HK-2 (cell line): ENCODE data around the gene RTEL1.
A peak's percentile ranks its signal among the peaks of the same experiment; 100 is the strongest.

Experiments
- DNase-seq: peaks from one replicate; pipeline ENCODE4 v3.0.0-alpha.2; 2018; ENCODE audit not compliant: unreplicated experiment

The RTEL1 gene

DNA sequence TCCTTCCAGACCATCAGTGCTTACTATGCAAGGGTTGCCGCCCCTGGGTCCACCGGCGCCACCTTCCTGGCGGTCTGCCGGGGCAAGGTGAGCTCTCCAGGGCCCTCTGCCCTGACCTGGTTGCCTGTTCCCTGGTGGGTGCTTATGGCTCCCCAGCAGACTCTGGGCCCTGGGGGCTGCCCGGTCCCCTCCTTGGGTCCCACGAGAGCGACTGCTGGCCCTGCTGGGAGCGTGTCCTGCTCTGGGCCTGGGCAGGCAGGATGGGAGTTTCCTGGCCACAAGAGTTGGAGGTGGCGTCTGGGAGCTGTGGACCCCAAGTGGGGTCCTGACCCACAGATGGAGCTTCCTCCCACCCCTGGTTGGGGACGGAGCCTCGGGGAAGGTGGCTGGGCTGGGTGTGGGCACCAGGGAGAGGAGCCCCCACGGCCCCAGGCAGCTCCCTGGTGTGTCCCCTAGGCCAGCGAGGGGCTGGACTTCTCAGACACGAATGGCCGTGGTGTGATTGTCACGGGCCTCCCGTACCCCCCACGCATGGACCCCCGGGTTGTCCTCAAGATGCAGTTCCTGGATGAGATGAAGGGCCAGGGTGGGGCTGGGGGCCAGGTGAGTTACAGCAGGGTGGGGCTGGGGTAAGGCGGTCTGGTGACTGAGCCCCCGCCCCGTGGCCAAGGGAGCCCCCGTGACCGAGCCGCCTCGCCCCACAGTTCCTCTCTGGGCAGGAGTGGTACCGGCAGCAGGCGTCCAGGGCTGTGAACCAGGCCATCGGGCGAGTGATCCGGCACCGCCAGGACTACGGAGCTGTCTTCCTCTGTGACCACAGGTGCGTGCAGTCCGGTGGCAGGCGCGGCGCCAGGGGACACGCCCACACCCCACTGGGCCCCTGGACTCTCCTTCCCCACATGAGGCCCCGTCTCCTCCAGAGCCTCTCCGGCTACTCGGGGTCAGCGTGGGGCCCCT is 31.2 kb downstream of the RTEL1 start:
- DNase-seq, result no peak

DNA sequence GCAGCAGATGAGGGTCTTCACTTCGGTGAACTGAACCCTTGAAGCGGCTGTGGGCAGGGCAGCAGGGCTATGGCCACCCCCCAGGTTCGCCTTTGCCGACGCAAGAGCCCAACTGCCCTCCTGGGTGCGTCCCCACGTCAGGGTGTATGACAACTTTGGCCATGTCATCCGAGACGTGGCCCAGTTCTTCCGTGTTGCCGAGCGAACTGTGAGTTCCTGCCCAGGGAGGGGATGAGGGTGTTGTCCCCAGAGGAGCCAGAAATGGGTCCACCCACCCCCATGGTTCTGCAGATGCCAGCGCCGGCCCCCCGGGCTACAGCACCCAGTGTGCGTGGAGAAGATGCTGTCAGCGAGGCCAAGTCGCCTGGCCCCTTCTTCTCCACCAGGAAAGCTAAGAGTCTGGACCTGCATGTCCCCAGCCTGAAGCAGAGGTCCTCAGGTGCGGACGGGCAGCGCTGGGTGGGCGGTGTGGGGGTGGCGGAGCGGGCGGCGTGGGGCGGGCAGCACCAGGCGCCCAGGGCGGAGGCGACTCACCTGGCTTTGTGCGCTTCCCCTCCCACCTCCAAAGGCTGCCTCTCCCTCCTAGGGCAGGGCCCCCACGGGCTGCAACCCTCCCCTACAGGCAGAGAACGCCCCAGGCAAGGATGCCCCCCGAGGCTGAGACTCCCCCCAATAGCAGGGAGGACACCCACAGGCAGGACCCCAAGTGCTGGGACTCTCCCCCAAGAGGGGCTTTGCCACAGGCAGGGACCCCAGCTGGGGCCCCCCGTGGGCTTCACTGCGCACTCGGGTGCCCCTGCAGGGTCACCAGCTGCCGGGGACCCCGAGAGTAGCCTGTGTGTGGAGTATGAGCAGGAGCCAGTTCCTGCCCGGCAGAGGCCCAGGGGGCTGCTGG is 32.1 kb downstream of the RTEL1 start:
- DNase-seq, result no peak

- no peak for DNase-seq
Observed at GRCh38 chr20:63690898-63691710, 33.0 kb downstream of the RTEL1 start.

DNA sequence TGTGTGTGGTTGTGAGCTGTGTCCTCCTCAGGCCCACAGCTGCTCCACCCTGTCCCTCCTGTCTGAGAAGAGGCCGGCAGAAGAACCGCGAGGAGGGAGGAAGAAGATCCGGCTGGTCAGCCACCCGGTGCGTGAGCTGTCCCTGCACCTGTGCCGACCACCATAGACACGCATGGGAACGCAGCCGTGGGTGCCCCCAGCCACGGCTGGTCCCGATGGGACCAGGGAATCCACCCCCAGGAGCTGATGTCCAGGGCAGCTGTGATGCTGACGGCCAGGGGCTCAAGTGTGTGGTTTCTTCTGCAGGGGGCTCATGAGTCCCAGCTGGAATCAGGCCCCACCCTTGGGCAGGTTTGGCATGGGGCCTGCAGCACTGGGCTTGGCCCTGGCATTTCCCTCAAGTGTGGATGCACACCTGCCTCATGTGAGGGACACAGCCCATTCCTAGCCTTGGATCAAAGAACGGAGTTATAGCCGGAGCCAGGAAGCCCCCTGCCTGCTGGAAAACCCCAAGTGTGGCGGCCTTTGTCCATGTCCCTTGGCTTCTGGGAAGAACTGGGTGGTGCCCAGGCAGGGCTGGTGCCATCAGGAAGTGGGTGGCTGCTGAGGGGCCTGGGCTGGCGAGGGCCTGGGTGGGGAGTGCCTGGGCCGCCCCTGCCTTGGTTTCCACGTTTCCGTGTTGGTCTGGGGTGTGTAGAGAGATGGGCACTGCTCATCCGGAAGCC is 33.8 kb downstream of the RTEL1 start:
- DNase-seq, result no peak

DNA sequence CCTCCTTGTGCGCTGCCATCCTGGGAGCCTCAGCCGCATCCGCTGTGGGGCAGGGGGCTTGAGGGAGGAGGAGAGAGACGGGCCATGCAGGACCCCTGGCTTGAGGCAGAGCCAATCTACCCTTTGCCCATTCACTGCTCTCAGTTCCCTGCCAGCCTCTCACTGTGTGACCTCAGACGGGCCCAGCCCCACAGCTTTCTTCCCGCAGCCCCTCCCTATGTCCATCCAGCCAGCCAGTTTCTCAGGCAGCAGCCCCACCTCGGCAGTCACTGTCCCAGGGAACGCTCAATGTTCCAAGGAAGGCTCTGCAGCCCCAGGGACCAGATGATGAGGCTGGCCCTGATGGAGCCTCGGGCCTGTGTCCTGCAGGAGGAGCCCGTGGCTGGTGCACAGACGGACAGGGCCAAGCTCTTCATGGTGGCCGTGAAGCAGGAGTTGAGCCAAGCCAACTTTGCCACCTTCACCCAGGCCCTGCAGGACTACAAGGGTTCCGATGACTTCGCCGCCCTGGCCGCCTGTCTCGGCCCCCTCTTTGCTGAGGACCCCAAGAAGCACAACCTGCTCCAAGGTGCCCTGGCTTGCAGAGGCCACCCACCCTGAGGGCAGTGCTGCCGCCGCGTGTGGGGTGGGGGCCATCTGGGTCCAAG is 34.4 kb downstream of the RTEL1 start:
- DNase-seq, result no peak

- DNase-seq, result no peak
Observed at GRCh38 chr20:63693083-63693732, 35.1 kb downstream of the RTEL1 start.

DNA sequence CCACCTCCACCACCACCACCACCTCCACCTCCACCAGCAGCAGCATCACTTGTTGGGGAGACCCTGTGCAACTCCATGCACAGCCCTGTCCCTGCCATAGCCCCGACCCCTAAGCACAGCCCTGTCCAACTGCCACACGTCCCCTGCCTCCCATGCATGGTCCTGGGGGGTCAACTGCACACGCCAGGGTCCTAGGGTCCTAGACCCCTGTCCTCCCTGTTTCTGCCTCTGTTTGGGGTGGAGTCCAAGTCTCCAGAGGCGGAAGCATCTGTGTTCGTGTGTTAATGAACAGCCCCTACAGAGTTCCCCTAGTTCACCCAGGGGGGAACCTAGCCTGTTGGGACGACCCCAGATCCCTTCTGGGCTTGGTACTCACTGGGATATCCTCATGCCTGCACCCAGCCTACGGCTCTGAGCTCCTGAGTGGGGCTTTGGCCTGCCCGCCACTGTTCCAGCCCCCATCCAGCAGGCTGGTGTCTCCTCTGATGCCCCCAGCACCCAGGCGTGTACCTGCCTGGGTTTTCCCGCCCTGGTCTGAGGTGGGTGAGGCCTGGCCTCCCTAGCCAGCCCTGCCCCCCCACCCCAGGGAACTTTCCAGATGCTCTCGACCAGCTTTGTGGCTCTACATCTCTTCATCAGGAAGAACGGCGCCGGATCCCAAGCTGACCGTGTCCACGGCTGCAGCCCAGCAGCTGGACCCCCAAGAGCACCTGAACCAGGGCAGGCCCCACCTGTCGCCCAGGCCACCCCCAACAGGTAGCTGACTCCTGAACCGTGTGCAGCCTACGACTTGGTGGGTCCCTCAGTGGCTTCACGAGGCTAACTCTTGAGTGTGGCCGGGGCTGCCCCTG is 35.8 kb downstream of the RTEL1 start:
- no peak for DNase-seq

- no peak for DNase-seq
Observed at GRCh38 chr20:63694584-63695423, 36.7 kb downstream of the RTEL1 start.

DNA sequence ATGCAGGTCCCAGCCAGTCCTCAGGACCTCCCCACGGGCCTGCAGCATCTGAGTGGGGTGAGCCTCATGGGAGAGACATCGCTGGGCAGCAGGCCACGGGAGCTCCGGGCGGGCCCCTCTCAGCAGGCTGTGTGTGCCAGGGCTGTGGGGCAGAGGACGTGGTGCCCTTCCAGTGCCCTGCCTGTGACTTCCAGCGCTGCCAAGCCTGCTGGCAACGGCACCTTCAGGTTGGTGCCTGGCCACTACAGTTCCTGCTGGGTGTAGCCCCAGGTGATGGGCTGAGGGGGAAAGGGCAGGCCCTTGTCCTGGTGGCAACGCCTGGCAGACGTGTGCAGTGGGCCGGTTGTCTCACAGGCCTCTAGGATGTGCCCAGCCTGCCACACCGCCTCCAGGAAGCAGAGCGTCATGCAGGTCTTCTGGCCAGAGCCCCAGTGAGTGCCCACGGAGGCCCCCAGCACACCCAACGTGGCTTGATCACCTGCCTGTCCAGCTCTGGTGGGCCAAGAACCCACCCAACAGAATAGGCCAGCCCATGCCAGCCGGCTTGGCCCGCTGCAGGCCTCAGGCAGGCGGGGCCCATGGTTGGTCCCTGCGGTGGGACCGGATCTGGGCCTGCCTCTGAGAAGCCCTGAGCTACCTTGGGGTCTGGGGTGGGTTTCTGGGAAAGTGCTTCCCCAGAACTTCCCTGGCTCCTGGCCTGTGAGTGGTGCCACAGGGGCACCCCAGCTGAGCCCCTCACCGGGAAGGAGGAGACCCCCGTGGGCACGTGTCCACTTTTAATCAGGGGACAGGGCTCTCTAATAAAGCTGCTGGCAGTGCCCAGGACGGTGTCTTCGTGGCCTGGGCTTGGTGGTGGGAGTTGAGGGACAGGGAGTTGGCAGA is 37.6 kb downstream of the RTEL1 start:
- DNase-seq, result no peak

DNA sequence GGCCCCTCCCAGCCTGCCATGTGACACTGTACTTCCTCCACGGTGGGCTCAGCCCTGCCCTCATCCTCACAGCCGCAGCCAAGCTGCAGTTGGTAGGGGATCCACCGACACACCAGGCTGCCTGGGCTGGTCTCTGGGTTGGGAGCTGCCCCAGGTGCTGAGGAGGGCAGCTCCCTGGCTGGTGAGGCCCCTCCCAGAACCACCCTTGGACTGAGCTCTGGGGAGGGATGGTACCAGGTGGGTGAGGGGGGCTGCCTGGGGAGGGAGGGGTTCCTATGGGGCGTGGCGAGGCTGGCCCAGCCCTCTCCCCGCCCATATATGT is 38.2 kb downstream of the RTEL1 start:
- DNase-seq, result peak; percentile 78

GRCh38 chr20:63696628-63697356 is 38.7 kb downstream of the RTEL1 start, which contains the start of gene TNFRSF6B:
Gene TNFRSF6B, plus strand, starts transcription at chr20:63696652. Its CDS starts 116 bp downstream, at chr20:63696768.
- no peak for DNase-seq

- no peak for DNase-seq
Observed at GRCh38 chr20:63697357-63697867, 39.3 kb downstream of the RTEL1 start.

GRCh38 chr20:63697868-63698545 is 39.9 kb downstream of the RTEL1 start:
- DNase-seq, result peak; percentile 65

DNA sequence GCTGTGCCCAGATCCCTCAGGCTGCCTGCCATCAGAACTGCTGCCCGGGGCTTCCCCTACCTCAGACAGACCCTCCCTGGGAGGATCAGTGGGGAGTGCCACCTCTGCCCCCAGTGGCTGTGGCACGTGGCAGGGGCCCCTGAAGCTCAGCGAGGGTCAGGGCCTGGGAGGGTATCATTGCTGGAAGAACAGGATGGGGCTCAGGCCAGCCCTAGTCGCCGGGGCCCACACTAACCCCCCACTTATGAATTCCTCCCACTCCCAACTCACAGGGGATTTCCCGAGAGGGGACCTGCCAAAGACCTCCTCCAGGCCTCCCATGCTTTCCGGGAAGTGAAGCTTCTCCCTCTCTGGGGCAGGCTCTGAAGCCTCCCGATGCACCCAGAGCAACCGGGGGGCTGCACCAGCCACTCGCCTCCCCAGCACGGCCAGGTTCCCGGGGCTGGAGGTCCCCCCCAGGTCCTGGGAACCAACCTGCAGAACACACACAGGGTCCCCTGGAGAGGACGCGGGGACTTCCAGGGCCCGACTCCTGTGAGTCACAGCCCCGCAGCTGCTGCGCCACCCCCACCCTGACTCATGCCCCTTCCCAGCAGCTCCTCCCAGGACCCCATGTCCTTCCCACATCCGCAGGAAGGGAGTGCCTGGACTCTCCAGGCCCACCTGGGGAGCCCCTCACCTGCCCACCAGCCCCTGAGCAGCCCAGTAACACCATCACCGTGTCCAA is 40.8 kb downstream of the RTEL1 start:
- DNase-seq, result peak; percentile 97
